NCI-H1105 treated with DMSO at 0.1 percent for 48 hours (cell line): ENCODE measurements around the gene SLC22A4.

Source experiments
- DNase-seq: peaks from one replicate; lab custom pipeline; 2025; lab: John Stamatoyannopoulos, UW

The SLC22A4 gene

GRCh38 chr5:132300577-132301343 lies 6.6 kb downstream of the SLC22A4 start:
- no peak for DNase-seq

DNA sequence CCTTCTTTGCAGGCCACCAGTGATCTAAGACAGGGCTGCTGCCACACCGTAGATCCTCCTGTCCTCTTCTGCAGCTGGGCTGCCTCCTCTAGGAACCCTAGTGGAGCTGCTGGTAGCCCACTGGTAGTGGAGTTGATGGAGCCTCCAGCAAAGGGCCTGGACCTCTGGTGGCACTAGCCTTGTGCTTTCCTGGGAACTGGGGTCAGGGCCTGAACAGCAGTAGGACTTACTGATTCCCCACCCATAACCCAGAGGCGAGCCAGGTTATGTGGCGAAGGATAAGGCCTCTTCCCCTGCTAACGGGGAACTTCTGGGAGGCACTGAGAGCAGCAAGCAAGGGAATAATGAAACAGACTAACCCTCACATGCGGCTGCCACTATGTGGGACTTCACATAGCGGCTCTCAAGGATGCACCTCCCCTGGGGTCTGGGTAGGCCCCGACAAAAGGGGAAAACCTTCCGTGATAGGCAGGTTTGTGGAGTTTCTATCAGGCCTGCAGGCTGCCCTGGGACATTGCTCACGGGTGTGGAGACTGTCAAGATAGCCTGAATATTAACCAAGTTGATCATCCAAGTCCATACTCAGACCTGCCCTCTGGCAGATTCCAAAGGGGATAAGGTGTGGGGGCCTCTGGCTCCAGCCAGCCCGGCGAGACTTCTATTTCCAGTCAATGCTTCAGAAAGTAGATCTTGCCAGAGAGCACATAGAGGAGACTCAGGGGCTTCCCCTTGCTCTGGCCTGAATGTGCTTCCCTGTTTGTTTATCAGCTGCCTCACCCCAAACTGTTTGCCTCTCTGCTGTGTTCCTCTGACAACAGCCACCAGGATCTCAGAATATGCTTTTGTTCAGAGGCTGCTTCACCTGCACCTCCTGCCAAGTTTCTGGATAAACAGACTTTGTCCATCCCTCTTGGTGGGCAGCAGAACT lies 7.4 kb downstream of the SLC22A4 start:
- no peak for DNase-seq

- no peak for DNase-seq
Measured at GRCh38 chr5:132302413-132302812, 8.2 kb downstream of the SLC22A4 start.

- DNase-seq = no peak
Measured at GRCh38 chr5:132303589-132303988, 9.4 kb downstream of the SLC22A4 start.

- DNase-seq = no peak
Measured at GRCh38 chr5:132305420-132305819, 11.2 kb downstream of the SLC22A4 start.

DNA sequence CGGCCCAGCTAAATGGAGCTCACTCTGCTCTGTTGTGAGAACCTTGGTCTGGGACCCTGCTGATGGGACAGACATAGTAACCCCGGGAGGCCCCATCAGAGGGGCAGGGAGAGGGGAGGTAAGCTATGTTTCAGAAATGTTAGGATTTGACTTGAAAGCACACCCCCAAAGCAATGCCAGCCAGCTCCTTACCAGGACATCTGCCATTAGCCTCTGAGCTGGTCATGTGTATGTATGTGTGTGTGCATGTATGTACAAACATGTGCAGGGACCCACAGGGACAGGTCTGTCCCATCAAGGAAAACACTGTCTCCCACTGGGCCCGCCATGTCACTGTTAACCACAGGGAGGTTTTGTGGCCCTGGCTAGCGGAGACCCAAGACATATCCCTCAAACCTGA lies 14.5 kb downstream of the SLC22A4 start:
- no peak for DNase-seq

GRCh38 chr5:132309679-132310078 lies 15.5 kb downstream of the SLC22A4 start:
- no peak for DNase-seq

- no peak for DNase-seq
Measured at GRCh38 chr5:132310141-132310834, 16.1 kb downstream of the SLC22A4 start.

DNA sequence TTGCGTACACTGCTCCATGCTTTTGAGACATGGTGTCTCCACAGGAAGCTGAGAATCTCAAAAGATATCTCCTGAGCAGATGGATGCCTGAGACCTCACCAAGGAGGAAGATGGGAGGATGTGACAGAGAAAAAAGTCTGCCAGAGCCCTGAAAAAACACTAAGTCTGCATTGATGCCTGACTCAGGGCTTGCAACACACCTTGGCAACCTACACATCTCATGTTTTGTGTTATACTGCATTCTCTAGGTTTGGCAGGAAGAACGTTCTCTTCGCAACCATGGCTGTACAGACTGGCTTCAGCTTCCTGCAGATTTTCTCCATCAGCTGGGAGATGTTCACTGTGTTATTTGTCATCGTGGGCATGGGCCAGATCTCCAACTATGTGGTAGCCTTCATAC lies 19.2 kb downstream of the SLC22A4 start:
- no peak for DNase-seq

GRCh38 chr5:132313961-132314432 lies 19.8 kb downstream of the SLC22A4 start:
- no peak for DNase-seq

GRCh38 chr5:132315529-132316067 lies 21.4 kb downstream of the SLC22A4 start:
- no peak for DNase-seq

GRCh38 chr5:132319975-132320374 lies 25.8 kb downstream of the SLC22A4 start:
- DNase-seq = no peak

- no peak for DNase-seq
Measured at GRCh38 chr5:132321109-132321721, 27.0 kb downstream of the SLC22A4 start.

GRCh38 chr5:132322266-132322665 lies 28.1 kb downstream of the SLC22A4 start:
- no peak for DNase-seq

GRCh38 chr5:132323202-132323601 lies 29.0 kb downstream of the SLC22A4 start:
- no peak for DNase-seq

DNA sequence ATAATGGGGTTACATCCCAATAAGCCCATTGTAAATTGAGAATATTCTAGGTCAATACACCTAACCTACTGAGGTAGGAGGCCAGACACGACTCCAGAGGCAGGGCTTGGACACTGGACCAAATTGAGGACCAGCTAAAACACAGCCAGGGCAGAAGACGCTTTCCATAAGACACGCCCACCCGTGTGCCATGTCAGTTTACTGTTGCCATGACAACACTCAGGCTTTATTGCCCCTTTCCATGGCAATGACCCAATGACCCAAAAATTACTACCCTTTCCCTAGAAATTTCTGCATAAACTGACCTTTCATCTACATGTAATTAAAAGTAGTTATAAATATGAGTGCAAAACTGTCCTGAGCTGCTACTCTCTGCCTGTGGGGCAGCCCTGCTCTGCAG lies 31.5 kb downstream of the SLC22A4 start:
- DNase-seq = no peak

GRCh38 chr5:132327252-132327955 lies 33.2 kb downstream of the SLC22A4 start:
- no peak for DNase-seq

DNA sequence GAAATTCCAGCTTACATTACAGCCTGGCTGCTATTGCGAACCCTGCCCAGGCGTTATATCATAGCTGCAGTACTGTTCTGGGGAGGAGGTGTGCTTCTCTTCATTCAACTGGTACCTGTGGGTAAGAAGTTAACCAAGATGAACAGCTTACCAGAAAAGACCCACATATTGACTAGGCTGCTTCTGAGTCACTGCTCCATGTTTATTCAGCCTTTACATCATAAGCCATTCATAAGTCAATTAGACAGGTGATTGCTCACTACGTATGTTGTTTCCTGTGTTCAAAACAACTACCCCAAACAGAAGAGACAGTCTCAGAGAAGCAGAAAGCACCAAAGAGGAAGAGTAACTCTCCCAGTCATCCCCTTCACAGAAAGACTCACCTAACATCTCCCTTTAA lies 40.6 kb downstream of the SLC22A4 start:
- no peak for DNase-seq

DNA sequence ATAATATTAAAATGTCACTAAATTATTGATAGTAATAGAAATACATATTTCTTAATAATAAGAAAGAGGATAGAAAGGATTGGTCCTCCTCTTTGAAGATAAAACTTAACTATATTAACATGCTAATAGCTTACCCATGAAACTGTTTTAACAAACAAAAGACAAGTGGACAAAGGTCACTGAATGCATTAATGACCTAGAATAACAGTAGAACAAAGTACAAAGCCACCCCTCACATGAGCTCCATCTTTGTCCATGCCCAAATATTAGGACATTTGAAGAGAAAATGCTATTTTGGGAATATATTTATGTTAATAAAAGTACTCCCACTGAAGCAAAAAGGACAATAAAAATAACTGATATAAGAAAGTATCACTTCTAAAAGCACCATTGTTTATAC lies 41.2 kb downstream of the SLC22A4 start:
- no peak for DNase-seq

DNA sequence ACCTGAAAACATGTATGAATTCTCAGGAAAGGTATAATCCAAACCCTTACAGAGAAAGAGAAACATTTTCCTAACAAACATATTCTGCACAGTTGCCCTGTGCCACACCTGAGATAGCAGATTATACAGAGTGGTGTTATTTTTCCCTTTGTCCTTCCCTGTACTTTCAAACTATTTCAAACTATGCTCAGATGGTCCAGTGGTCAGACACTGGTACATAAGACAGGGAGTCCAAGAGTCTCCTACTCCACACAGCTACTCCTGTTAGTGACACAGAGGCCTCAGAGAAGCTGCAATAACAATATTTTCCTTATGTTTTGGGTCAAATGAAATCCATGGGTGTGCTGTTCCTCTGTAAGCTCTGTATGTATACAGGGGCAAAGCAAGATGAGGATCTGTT lies 45.3 kb downstream of the SLC22A4 start:
- DNase-seq = no peak
